ENCODE results near the gene MESD. TPM values are rescaled to one million over a fixed set of nuclear protein-coding genes. Genes with fewer than 3 reads are reported as not detected.

Gene MESD
- total and polyA plus RNA-seq, 7 donors = 4.6 to 9.4 (median 7.0) TPM

- H3K4me3 ChIP-seq = no peak overlapping the region
- DNase-seq (no peak), ATAC-seq (no peak)
- no peaks in the 10 kb centered on the region for H3K27me3 ChIP-seq (ENCODE audit: insufficient read depth in 3 of 3, low read length in 2 of 3)
- 72 to 74% (median 74%) methylated on average over 5 of the region's 5 CpGs for WGBS, 3 donors
- intact Hi-C loops (cut with DNase I) = no loop called here
- no peaks in the 10 kb centered on the region for H3K9me3 ChIP-seq
- H3K36me3 ChIP-seq (ENCODE audit: insufficient read depth in 1 of 2, low read depth in 1 of 2) = peaks cover 3 to 41% of the 10 kb centered on the region in 2 donors
- no peak overlapping the region for H3K27ac ChIP-seq
- no peaks in the 10 kb centered on the region for H3K4me1 ChIP-seq
- TF ChIP-seq CTCF (IDR thresholded peaks at IDR 0.05) = no peak
These were observed 37.7 kb downstream of the MESD start for GRCh38 chr15:80951941-80952340.

- Histone ChIP-seq H3K4me3 (no peak overlapping the region), H3K27ac (no peak overlapping the region), H3K4me1 (no peaks in the 10 kb centered on the region), H3K36me3 (ENCODE audit: insufficient read depth in 1 of 2, low read depth in 1 of 2) (peaks cover 3 to 52% of the 10 kb centered on the region in 2 donors), H3K9me3 (no peaks in the 10 kb centered on the region), H3K27me3 (ENCODE audit: insufficient read depth in 3 of 3, low read length in 2 of 3) (no peaks in the 10 kb centered on the region)
- intact Hi-C loops (cut with DNase I) = no loop called here
- ATAC-seq (no peak), DNase-seq (no peak)
- WGBS, 3 donors = 91 to 96% (median 91%) methylated on average over 7 to 8 of the region's 8 CpGs
- TF ChIP-seq CTCF (IDR thresholded peaks at IDR 0.05) = no peak
These were observed 39.1 kb downstream of the MESD start for GRCh38 chr15:80950291-80951078.

GRCh38 chr15:80949756-80950155 is 39.9 kb downstream of the MESD start:
- Histone ChIP-seq H3K4me3 (no peak overlapping the region), H3K36me3 (ENCODE audit: insufficient read depth in 1 of 2, low read depth in 1 of 2) (peaks cover 3 to 52% of the 10 kb centered on the region in 2 donors), H3K9me3 (no peaks in the 10 kb centered on the region), H3K4me1 (no peaks in the 10 kb centered on the region), H3K27ac (no peak overlapping the region), H3K27me3 (ENCODE audit: insufficient read depth in 3 of 3, low read length in 2 of 3) (no peaks in the 10 kb centered on the region)
- no peak for TF ChIP-seq CTCF (IDR thresholded peaks at IDR 0.05)
- ATAC-seq = no peak
- intact Hi-C loops (cut with DNase I) = loop anchor here in 1 of 2 donors (10.0 kb wide), 1 partner anchor 165 kb away; no protein-coding TSS in a partner anchor
- DNase-seq = no peak
- 97 to 100% (median 98%) methylated on average over 4 of the region's 4 CpGs for WGBS, 3 donors

GRCh38 chr15:80948651-80949292 is 40.8 kb downstream of the MESD start:
- Histone ChIP-seq H3K27ac (no peak overlapping the region), H3K4me3 (no peak overlapping the region), H3K9me3 (no peaks in the 10 kb centered on the region), H3K36me3 (ENCODE audit: insufficient read depth in 1 of 2, low read depth in 1 of 2) (peaks cover 3 to 52% of the 10 kb centered on the region in 2 donors), H3K4me1 (no peaks in the 10 kb centered on the region), H3K27me3 (ENCODE audit: insufficient read depth in 3 of 3, low read length in 2 of 3) (no peaks in the 10 kb centered on the region)
- intact Hi-C loops (cut with DNase I) = loop anchor here in 1 of 2 donors (10.0 kb wide), 1 partner anchor 164 kb away; no protein-coding TSS in a partner anchor
- ATAC-seq (no peak), DNase-seq (no peak)
- TF ChIP-seq CTCF (IDR thresholded peaks at IDR 0.05) = no peak
- 79 to 83% (median 83%) methylated on average over 13 of the region's 13 CpGs for WGBS, 3 donors
